K562 (cell line): Measurements from ENCODE around the gene IMMP2L.

Experiments used
- ETV6 ChIP-seq, 3 experiments: fragments of 150-350 bp in 1 of 3; sonication (generic) in 1 of 3; formaldehyde crosslinking in 1 of 3; IDR thresholded peaks; 2 replicates each; pipeline versions ENCODE4 v1.6.1 to v1.8.0; 2014 to 2022; ENCODE audit warnings: borderline replicate concordance in 2 of 3, low read depth in 2 of 3, antibody characterized with exemption in 1 of 3, low read length in 1 of 3, mild to moderate bottlenecking in 1 of 3, missing genetic modification reagents in 1 of 3
- EZH2 ChIP-seq: IDR thresholded peaks from 2 replicates; pipeline ENCODE4 v1.6.1; 2012; ENCODE audit warnings: low read depth, mild to moderate bottlenecking, inconsistent platforms, low read length, borderline replicate concordance
- HDAC3 ChIP-seq: fragments of 450-650 bp; IDR thresholded peaks from 2 replicates; pipeline ENCODE4 v1.6.1; 2018; ENCODE audit warnings: borderline replicate concordance, mild to moderate bottlenecking, moderate library complexity; ENCODE audit not compliant: partially characterized antibody
- MEF2A ChIP-seq: IDR thresholded peaks from 2 replicates; pipeline ENCODE4 v1.6.1; 2011; ENCODE audit warnings: low read depth, mild to moderate bottlenecking, low read length, moderate library complexity; ENCODE audit not compliant: control insufficient read depth
- MXI1 ChIP-seq: IDR thresholded peaks from 2 replicates; pipeline ENCODE4 v1.6.1; 2011; ENCODE audit warnings: low read depth, mild to moderate bottlenecking, improper control_type of control experiment, low read length
- NR2C2 ChIP-seq, 2 experiments: fragments of 200-800 bp in 1 of 2; sonication (Bioruptor generic) in 1 of 2; sonication (generic) in 1 of 2; formaldehyde crosslinking in 1 of 2; IDR thresholded peaks; 2 replicates each; pipeline versions ENCODE4 v1.6.1 to v1.8.0; 2016 to 2022; ENCODE audit warnings: mild to moderate bottlenecking in 1 of 2, missing compliant biosample characterization in 1 of 2, missing genetic modification characterization in 1 of 2, missing genetic modification reagents in 1 of 2
- SRF ChIP-seq, 2 experiments: fragments of 250-450, 450-650 bp in 1 of 2; sonication (Bioruptor Pico) in 1 of 2; sonication (generic) in 1 of 2; formaldehyde crosslinking; IDR thresholded peaks; 2 replicates each; pipeline versions ENCODE4 v1.5.0 to v1.5.1; 2020 to 2022; ENCODE audit warnings: mild to moderate bottlenecking in 1 of 2, missing genetic modification reagents in 1 of 2
- ZFP91 ChIP-seq: sonication (generic); formaldehyde crosslinking; IDR thresholded peaks from 2 replicates; pipeline ENCODE4 v1.8.0; 2022; ENCODE audit warnings: mild to moderate bottlenecking, missing genetic modification reagents
- ZNF140 ChIP-seq: fragments of 250-450 bp; sonication (Bioruptor Pico); IDR thresholded peaks from 2 replicates; pipeline ENCODE4 v1.8.0; 2021; ENCODE audit warnings: moderate library complexity, mild to moderate bottlenecking, inconsistent platforms
- ZNF274 ChIP-seq: IDR thresholded peaks from 2 replicates; pipeline ENCODE4 v1.6.1; 2011; ENCODE audit warnings: low read depth, mild to moderate bottlenecking, low read length, moderate library complexity, borderline replicate concordance
- TF ChIP-seq, protein P1 (sequence below): fragments of 250-450 bp; sonication (Bioruptor Pico); IDR thresholded peaks from 2 replicates; pipeline ENCODE4 v1.8.0; 2021; ENCODE audit warnings: mild to moderate bottlenecking, moderate library complexity

- TF ChIP-seq SRF (CRISPR knock-in tag; IDR thresholded peaks at IDR 0.05) (no peak), ZNF140 (CRISPR knock-in tag) (no peak), NR2C2 (CRISPR knock-in tag; IDR thresholded peaks at IDR 0.05) (no peak), NR2C2 (tag; IDR thresholded peaks at IDR 0.05) (no peak), HDAC3 (no peak), ZNF274 (no peak), MEF2A (no peak), ETV6 (IDR thresholded peaks at IDR 0.05; ENCODE audit: borderline replicate concordance in 1 of 2, low read depth in 2 of 2, low read length in 1 of 2) (no peak), ETV6 (CRISPR knock-in tag; IDR thresholded peaks at IDR 0.05; ENCODE audit: borderline replicate concordance) (no peak), ZFP91 (CRISPR knock-in tag) (no peak), EZH2 (no peak), MXI1 (no peak)
- TF ChIP-seq, protein P1, sequence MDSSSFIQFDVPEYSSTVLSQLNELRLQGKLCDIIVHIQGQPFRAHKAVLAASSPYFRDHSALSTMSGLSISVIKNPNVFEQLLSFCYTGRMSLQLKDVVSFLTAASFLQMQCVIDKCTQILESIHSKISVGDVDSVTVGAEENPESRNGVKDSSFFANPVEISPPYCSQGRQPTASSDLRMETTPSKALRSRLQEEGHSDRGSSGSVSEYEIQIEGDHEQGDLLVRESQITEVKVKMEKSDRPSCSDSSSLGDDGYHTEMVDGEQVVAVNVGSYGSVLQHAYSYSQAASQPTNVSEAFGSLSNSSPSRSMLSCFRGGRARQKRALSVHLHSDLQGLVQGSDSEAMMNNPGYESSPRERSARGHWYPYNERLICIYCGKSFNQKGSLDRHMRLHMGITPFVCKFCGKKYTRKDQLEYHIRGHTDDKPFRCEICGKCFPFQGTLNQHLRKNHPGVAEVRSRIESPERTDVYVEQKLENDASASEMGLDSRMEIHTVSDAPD (CRISPR knock-in tag): no peak
Measured at GRCh38 chr7:111238886-111239285, 323.4 kb downstream of the IMMP2L start.
